HG03045 (cell line): ENCODE results near the gene GRM7.
A peak's percentile ranks its signal among the peaks of the same experiment; 100 is the strongest.

Experiments used
- ATAC-seq: cut with Tn5 transposase; IDR thresholded peaks from one replicate; pipeline ENCODE4 v1.9.1; 2021; ENCODE audit warnings: mild to moderate bottlenecking, moderate library complexity; ENCODE audit not compliant: unreplicated experiment

The GRM7 gene

GRCh38 chr3:7144697-7145308 lies 283.9 kb downstream of the GRM7 start:
- ATAC-seq, result no peak

GRCh38 chr3:7146529-7146928 lies 285.6 kb downstream of the GRM7 start:
- no peak for ATAC-seq

- no peak for ATAC-seq
Measured at GRCh38 chr3:7158516-7158915, 297.6 kb downstream of the GRM7 start.

GRCh38 chr3:7160689-7161088 lies 299.8 kb downstream of the GRM7 start:
- no peak for ATAC-seq

GRCh38 chr3:7166460-7166859 lies 305.5 kb downstream of the GRM7 start:
- ATAC-seq, result no peak

GRCh38 chr3:7171493-7171892 lies 310.6 kb downstream of the GRM7 start:
- no peak for ATAC-seq

- ATAC-seq, result no peak
Measured at GRCh38 chr3:7172996-7173395, 312.1 kb downstream of the GRM7 start.

- ATAC-seq, result no peak
Measured at GRCh38 chr3:7188551-7188950, 327.6 kb downstream of the GRM7 start.

- ATAC-seq, result no peak
Measured at GRCh38 chr3:7190095-7190494, 329.2 kb downstream of the GRM7 start.

- ATAC-seq, result no peak
Measured at GRCh38 chr3:7193269-7193668, 332.4 kb downstream of the GRM7 start.

GRCh38 chr3:7194071-7194835 lies 333.3 kb downstream of the GRM7 start:
- ATAC-seq, result no peak

GRCh38 chr3:7195934-7196333 lies 335.0 kb downstream of the GRM7 start:
- ATAC-seq, result no peak

- no peak for ATAC-seq
Measured at GRCh38 chr3:7201784-7202183, 340.9 kb downstream of the GRM7 start.

GRCh38 chr3:7203969-7204847 lies 343.3 kb downstream of the GRM7 start:
- ATAC-seq, result no peak

GRCh38 chr3:7204848-7205156 lies 343.9 kb downstream of the GRM7 start:
- no peak for ATAC-seq

GRCh38 chr3:7205535-7205934 lies 344.6 kb downstream of the GRM7 start:
- ATAC-seq, result peak; percentile 58

- peak; percentile 90 for ATAC-seq
Measured at GRCh38 chr3:7205962-7206361, 345.0 kb downstream of the GRM7 start.

GRCh38 chr3:7207125-7207524 lies 346.2 kb downstream of the GRM7 start:
- ATAC-seq, result no peak

- ATAC-seq, result no peak
Measured at GRCh38 chr3:7207928-7208327, 347.0 kb downstream of the GRM7 start.

GRCh38 chr3:7209098-7209497 lies 348.2 kb downstream of the GRM7 start:
- ATAC-seq, result no peak

- no peak for ATAC-seq
Measured at GRCh38 chr3:7211740-7212139, 350.8 kb downstream of the GRM7 start.

- no peak for ATAC-seq
Measured at GRCh38 chr3:7215706-7216105, 354.8 kb downstream of the GRM7 start.
